ENCODE measurements around the gene MLLT3.

The MLLT3 gene

GRCh38 chr9:20566401-20566800, 55.9 kb downstream of the MLLT3 start:
- Histone ChIP-seq H3K4me2 (ENCODE audit: low read length) (no peak overlapping the region), H4K20me1 (ENCODE audit: insufficient read depth, low read length) (no peaks in the 10 kb centered on the region), H3K27me3 (ENCODE audit: low read depth, low read length) (no peaks in the 10 kb centered on the region), H3K4me3 (ENCODE audit: low read length) (no peak overlapping the region), H2AFZ (ENCODE audit: low read depth, low read length) (no peak overlapping the region), H3K79me2 (ENCODE audit: low read length) (no peaks in the 10 kb centered on the region), H3K27ac (ENCODE audit: low read length) (no peak overlapping the region), H3K36me3 (replicated peaks; ENCODE audit: low read depth, low read length) (no peaks in the 10 kb centered on the region), H3K9me3 (ENCODE audit: insufficient read depth, low read length) (no peaks in the 10 kb centered on the region), H3K9ac (ENCODE audit: low read length) (no peak overlapping the region), H3K4me1 (ENCODE audit: low read length) (peaks cover 8% of the 10 kb centered on the region)
- TF ChIP-seq CTCF (IDR thresholded peaks at IDR 0.05; ENCODE audit: low read depth, low read length) (no peak), EZH2phosphoT487 (IDR thresholded peaks at IDR 0.05; ENCODE audit: low read depth) (no peak)

- H3K4me2 ChIP-seq (ENCODE audit: low read length), result no peak overlapping the region
- H2AFZ ChIP-seq (ENCODE audit: low read depth, low read length), result no peak overlapping the region
- H3K36me3 ChIP-seq (replicated peaks; ENCODE audit: low read depth, low read length), result no peaks in the 10 kb centered on the region
- H4K20me1 ChIP-seq (ENCODE audit: insufficient read depth, low read length), result no peaks in the 10 kb centered on the region
- 0 out of 2 replicates have a peak, but pooled peaks cover 2% of the 10 kb centered on the region for H3K27me3 ChIP-seq (ENCODE audit: low read depth, low read length)
- TF ChIP-seq CTCF (IDR thresholded peaks at IDR 0.05; ENCODE audit: low read depth, low read length) (no peak), EZH2phosphoT487 (IDR thresholded peaks at IDR 0.05; ENCODE audit: low read depth) (no peak)
- no peaks in the 10 kb centered on the region; the same call in 1 of the 2 replicates for H3K4me1 ChIP-seq (ENCODE audit: low read length)
- no peak overlapping the region for H3K4me3 ChIP-seq (ENCODE audit: low read length)
- no peaks in the 10 kb centered on the region for H3K9me3 ChIP-seq (ENCODE audit: insufficient read depth, low read length)
- H3K9ac ChIP-seq (ENCODE audit: low read length), result no peak overlapping the region
- no peaks in the 10 kb centered on the region for H3K79me2 ChIP-seq (ENCODE audit: low read length)
- H3K27ac ChIP-seq (ENCODE audit: low read length), result no peak overlapping the region
Measured at GRCh38 chr9:20564650-20565049, 57.6 kb downstream of the MLLT3 start.

GRCh38 chr9:20563917-20564316, 58.4 kb downstream of the MLLT3 start:
- H3K4me2 ChIP-seq (ENCODE audit: low read length), result no peak overlapping the region
- H3K4me1 ChIP-seq (ENCODE audit: low read length), result no peaks in the 10 kb centered on the region; the same call in 1 of the 2 replicates
- no peak overlapping the region for H3K9ac ChIP-seq (ENCODE audit: low read length)
- no peak overlapping the region for H3K27ac ChIP-seq (ENCODE audit: low read length)
- no peak overlapping the region for H2AFZ ChIP-seq (ENCODE audit: low read depth, low read length)
- H3K27me3 ChIP-seq (ENCODE audit: low read depth, low read length), result 0 out of 2 replicates have a peak, but pooled peaks cover 2% of the 10 kb centered on the region
- no peaks in the 10 kb centered on the region for H3K36me3 ChIP-seq (replicated peaks; ENCODE audit: low read depth, low read length)
- H4K20me1 ChIP-seq (ENCODE audit: insufficient read depth, low read length), result no peaks in the 10 kb centered on the region
- H3K79me2 ChIP-seq (ENCODE audit: low read length), result no peaks in the 10 kb centered on the region
- H3K9me3 ChIP-seq (ENCODE audit: insufficient read depth, low read length), result no peaks in the 10 kb centered on the region
- TF ChIP-seq CTCF (IDR thresholded peaks at IDR 0.05; ENCODE audit: low read depth, low read length), result no peak
- TF ChIP-seq EZH2phosphoT487 (IDR thresholded peaks at IDR 0.05; ENCODE audit: low read depth), result no peak
- no peak overlapping the region for H3K4me3 ChIP-seq (ENCODE audit: low read length)

- no peaks in the 10 kb centered on the region for H3K79me2 ChIP-seq (ENCODE audit: low read length)
- H3K27me3 ChIP-seq (ENCODE audit: low read depth, low read length), result 0 out of 2 replicates have a peak, but pooled peaks cover 2% of the 10 kb centered on the region
- H3K4me1 ChIP-seq (ENCODE audit: low read length), result no peaks in the 10 kb centered on the region; the same call in 1 of the 2 replicates
- no peaks in the 10 kb centered on the region for H3K36me3 ChIP-seq (replicated peaks; ENCODE audit: low read depth, low read length)
- no peaks in the 10 kb centered on the region for H3K9me3 ChIP-seq (ENCODE audit: insufficient read depth, low read length)
- no peak overlapping the region for H3K4me2 ChIP-seq (ENCODE audit: low read length)
- no peak overlapping the region for H2AFZ ChIP-seq (ENCODE audit: low read depth, low read length)
- H3K4me3 ChIP-seq (ENCODE audit: low read length), result no peak overlapping the region
- no peaks in the 10 kb centered on the region for H4K20me1 ChIP-seq (ENCODE audit: insufficient read depth, low read length)
- TF ChIP-seq CTCF (IDR thresholded peaks at IDR 0.05; ENCODE audit: low read depth, low read length) (no peak), EZH2phosphoT487 (IDR thresholded peaks at IDR 0.05; ENCODE audit: low read depth) (no peak)
- no peak overlapping the region for H3K9ac ChIP-seq (ENCODE audit: low read length)
- no peak overlapping the region for H3K27ac ChIP-seq (ENCODE audit: low read length)
Measured at GRCh38 chr9:20562051-20562450, 60.2 kb downstream of the MLLT3 start.

Data from OCI-LY3 (cell line).